Neural cell (in vitro differentiated cells): Measurements from ENCODE around the gene PAGE4.

Experiments used
- EZH2 ChIP-seq: fragments of 200-600, 300-800 bp; shearing (Covaris generic), sonication (generic); IDR thresholded peaks from 2 replicates; pipeline ENCODE4 v1.6.1; 2014; ENCODE audit warnings: antibody characterized with exemption, low read length, borderline replicate concordance, mild to moderate bottlenecking; ENCODE audit not compliant: insufficient read depth, poor library complexity, severe bottlenecking
- POLR2AphosphoS5 ChIP-seq: IDR thresholded peaks from 2 replicates; pipeline ENCODE4 v1.6.1; 2012
- RAD21 ChIP-seq: fragments of 450-650 bp; conservative IDR thresholded peaks from 2 replicates; pipeline ENCODE4 v1.6.1; 2014; ENCODE audit warnings: antibody characterized with exemption, mild to moderate bottlenecking, moderate library complexity
- TAF1 ChIP-seq: IDR thresholded peaks from 2 replicates; pipeline ENCODE4 v1.6.1; 2012; ENCODE audit warnings: low read depth
- TF ChIP-seq, protein P1 (sequence below): fragments of 450-650 bp; IDR thresholded peaks from 2 replicates; pipeline ENCODE4 v1.5.1; 2014; ENCODE audit warnings: antibody characterized with exemption, mild to moderate bottlenecking, moderate library complexity; ENCODE audit not compliant: poor library complexity, severe bottlenecking

- TF ChIP-seq POLR2AphosphoS5 = no peak
- TF ChIP-seq, protein P1, sequence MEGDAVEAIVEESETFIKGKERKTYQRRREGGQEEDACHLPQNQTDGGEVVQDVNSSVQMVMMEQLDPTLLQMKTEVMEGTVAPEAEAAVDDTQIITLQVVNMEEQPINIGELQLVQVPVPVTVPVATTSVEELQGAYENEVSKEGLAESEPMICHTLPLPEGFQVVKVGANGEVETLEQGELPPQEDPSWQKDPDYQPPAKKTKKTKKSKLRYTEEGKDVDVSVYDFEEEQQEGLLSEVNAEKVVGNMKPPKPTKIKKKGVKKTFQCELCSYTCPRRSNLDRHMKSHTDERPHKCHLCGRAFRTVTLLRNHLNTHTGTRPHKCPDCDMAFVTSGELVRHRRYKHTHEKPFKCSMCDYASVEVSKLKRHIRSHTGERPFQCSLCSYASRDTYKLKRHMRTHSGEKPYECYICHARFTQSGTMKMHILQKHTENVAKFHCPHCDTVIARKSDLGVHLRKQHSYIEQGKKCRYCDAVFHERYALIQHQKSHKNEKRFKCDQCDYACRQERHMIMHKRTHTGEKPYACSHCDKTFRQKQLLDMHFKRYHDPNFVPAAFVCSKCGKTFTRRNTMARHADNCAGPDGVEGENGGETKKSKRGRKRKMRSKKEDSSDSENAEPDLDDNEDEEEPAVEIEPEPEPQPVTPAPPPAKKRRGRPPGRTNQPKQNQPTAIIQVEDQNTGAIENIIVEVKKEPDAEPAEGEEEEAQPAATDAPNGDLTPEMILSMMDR = peak; percentile 85
- no peak for TF ChIP-seq EZH2
- no peak for TF ChIP-seq TAF1
- peak; percentile 57 for TF ChIP-seq RAD21
Observed at GRCh38 chrX:49878834-49879655, 49.9 kb downstream of the PAGE4 start, which contains the start of gene USP27X.
